Stimulated activated CD4-positive, alpha-beta T cell treated with anti-CD3 and anti-CD28 coated beads, Interleukin-4, amount 100 ng/mL, for 4 hours (primary cell): Measurements from ENCODE around the gene ADAT3.

Experiments used
- DNase-seq, 2 experiments: peaks; one replicate each; pipeline ENCODE4 v3.0.0-alpha.2; 2020

ADAT3 gene

DNA sequence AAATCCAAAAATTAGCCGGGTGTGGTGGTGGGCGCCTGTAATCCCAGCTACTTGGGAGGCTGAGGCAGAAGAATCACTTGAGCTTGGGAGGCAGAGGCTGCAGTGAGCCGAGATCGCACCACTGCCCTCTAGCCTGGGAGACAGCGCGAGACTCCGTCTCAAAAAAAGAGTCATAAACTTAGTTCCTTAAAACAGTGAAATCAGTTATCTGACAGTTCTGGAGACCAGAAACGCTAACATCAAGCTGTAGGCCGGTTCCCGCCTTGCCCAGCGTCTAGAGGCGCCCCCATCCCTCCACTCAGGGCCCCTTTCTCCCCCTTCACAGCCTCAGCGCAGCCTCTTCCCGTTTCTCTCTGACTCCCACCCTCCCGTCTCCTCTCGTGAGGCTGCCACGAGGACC is 11.9 kb downstream of the ADAT3 start:
- no peak for DNase-seq

GRCh38 chr19:1917926-1918325 is 12.7 kb downstream of the ADAT3 start:
- no peak for DNase-seq

- DNase-seq, result no peak
These were observed 13.8 kb downstream of the ADAT3 start for GRCh38 chr19:1918975-1919374.

DNA sequence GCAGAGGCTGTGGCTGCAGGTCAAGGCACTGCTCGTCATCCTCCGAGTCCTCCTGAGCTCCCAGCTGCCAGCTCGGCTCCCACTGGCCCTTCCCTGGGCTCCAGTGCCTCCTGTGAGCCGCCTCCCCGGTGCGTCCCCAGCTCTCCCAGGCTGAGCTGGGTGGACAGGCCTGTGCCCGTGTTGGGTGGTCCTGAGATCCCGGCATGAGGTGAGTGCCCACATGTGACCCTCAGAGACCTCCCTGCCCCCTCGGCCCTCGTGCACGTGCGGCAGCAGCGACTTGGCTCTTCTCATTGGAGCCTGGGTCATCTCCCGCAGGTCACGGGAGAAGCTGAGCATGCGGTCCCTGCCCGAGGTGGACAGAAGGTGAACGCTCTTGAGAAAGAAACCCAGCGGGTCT is 15.4 kb downstream of the ADAT3 start:
- DNase-seq, result no peak

DNA sequence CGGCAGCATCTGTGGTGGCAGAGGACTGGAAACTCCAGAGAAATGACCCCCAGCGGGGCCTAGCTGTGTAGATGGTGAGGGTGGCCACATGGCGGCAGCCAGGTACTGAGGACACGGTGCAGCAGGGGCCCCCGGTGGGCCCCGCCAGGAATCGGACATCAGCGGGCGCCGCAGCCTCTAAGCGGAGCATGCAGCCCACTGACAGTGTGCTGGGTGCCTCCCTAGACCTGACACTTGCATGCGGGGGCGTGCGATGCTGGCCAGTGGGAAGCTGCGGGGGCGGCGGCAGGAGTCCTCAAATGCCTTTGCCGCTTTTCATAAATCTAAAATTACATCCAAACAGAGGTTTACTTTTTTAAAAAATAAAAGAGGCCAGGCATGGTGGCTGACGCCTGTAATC is 16.1 kb downstream of the ADAT3 start:
- DNase-seq, result no peak

GRCh38 chr19:1921825-1922224 is 16.6 kb downstream of the ADAT3 start:
- no peak for DNase-seq

- no peak for DNase-seq
These were observed 17.6 kb downstream of the ADAT3 start for GRCh38 chr19:1922803-1923202.

GRCh38 chr19:1923319-1923718 is 18.1 kb downstream of the ADAT3 start:
- peak; percentile 41 to 59 for DNase-seq

- DNase-seq, result no peak
These were observed 19.2 kb downstream of the ADAT3 start for GRCh38 chr19:1924320-1924961.

DNA sequence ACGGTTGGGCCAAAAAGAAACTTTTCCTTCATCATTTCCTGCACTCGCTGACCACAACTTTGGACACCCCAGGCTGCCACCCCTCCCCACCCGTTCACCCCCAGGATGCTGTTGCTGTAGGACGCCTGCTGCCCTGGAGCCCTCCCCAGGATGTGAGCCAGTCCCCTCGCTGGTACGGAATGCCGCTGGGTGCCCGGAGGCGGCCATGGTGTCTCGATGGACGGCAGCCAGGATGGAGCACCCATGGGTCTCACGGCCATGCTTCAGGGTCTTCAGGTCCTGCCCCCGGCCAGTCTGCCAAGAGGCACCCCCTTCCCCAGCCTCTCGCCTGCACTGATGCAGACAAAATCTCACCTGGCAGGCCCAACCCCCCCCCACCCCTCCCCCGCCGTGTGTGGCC is 20.3 kb downstream of the ADAT3 start:
- DNase-seq, result no peak

DNA sequence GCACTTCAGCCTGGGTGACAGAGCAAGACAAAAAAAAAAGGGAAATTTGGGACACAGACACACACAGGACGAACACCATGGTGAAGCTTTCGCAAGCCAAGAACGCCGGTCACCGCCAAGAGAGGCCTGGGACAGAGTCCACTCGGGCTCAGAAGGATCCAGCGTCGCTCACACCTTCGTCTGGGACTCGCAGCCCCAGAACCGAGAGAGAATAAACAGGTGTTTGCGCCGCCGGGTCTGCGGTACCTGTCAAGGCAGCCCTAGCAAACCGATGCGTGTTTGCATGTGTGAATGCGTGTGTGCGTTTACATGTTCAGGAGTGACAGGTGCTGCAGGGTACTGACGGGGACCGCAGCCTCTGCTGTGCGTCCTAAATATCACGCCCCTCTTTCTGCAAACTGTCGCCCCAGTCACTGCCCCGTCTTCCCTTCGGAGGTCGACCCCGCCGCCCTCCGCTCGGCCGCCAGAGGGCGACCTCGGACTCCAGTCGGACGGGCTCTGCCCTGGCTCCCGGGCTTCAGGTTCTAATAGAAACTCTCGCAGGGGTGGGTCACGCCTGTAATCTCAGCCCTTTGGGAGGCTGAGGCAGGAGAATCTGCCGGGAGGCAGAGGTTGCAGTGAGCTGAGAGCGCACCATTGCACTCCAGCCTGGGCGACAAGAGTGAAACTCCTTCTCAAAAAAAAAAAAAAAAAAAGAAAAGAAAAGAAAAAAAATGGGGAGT is 24.0 kb downstream of the ADAT3 start:
- peak; percentile 70 to 81 for DNase-seq

DNA sequence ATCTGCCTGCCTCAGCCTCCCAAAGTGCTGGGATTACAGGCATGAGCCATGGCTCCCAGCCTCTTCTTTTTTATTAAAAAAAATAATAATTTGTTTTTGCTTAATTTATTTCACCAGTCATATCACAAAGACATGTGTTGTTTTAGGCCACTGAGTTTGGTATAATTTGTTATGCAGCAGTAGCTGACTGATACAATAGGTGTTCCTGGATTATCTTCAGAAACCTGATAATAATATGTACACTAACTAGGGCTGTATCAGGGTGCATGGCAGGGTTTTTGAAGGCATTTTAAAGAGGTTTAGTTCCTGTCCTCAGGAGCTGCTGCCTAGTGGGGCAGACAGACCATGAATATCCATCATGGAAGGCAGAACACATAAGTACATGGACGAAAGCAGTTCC is 26.2 kb downstream of the ADAT3 start:
- DNase-seq, result no peak

DNA sequence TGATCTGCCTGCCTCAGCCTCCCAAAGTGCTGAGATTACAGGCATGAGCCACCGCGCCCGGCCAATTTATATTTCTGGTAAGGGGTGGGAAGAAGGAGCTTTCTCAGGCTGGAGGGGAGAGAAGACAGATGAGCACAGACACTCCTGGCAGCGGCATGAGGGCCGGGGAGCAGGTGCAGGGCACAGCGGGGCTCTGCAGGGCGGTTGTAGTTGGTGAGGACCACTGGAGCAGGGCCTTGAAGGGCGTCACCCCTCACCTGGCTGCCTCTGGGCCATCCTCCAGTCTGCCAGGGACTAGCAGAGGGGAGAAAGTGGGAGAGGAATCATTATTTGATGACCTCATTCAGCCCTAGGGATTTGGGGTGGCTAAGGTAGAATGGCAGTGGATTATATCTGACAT is 27.2 kb downstream of the ADAT3 start:
- no peak for DNase-seq

DNA sequence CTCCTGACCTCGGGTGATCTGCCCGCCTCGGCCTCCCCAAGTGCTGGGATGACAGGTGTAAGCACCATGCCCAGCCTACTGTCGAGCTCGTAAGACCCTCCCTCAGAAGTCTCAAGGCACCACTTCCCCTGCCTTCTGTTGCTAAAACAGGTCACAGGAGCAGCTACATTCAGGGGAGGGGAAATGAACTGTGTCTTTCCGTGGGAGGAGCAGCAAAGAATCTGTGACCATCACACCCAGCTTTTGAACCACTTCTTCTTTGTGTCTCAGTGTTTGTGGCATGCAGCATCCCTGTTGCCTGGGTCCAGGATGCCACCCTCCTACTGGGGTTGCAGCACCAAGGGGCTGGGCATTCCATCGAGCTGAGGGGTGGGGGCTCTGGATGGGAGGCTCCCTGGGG is 28.0 kb downstream of the ADAT3 start:
- DNase-seq, result no peak

DNA sequence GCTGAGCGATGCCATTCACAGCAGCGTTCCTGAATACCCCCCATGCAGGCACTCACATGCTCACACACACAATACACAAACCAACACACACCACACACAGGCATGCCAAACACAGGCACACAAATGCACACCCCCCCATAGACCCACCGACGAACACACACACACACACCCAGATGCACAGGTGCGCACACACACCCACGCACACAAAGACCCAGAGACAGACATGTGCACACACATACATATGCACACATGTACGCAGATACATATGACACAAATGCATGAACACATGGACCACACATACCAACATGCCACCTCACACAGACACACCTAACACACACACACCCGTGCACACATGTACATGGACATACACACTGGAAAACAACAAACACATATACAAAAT is 28.7 kb downstream of the ADAT3 start:
- no peak for DNase-seq

- no peak for DNase-seq
These were observed 30.4 kb downstream of the ADAT3 start for GRCh38 chr19:1935484-1936208.

DNA sequence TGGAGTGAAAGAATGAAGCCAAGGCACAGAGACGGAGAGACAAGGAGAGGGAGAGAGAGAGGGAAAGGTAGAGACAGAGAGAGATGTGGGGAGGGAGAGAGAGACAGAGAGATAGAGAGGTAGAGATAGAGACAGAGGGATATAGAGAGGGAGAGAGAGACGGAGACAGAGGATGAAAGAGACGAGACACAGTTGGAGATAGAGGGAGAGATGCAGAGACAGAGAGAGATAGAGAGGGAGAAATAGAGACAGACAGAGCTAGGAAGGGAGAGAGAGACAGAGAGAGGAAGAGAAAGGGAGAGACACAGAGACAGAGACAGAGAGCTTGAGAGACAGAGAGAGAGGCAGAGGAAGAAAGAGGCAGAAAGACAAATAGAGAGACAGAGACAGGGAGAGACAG is 31.2 kb downstream of the ADAT3 start:
- no peak for DNase-seq

GRCh38 chr19:1936916-1937610 is 31.9 kb downstream of the ADAT3 start:
- DNase-seq, result no peak

- no peak for DNase-seq
These were observed 32.9 kb downstream of the ADAT3 start for GRCh38 chr19:1938071-1938470.

DNA sequence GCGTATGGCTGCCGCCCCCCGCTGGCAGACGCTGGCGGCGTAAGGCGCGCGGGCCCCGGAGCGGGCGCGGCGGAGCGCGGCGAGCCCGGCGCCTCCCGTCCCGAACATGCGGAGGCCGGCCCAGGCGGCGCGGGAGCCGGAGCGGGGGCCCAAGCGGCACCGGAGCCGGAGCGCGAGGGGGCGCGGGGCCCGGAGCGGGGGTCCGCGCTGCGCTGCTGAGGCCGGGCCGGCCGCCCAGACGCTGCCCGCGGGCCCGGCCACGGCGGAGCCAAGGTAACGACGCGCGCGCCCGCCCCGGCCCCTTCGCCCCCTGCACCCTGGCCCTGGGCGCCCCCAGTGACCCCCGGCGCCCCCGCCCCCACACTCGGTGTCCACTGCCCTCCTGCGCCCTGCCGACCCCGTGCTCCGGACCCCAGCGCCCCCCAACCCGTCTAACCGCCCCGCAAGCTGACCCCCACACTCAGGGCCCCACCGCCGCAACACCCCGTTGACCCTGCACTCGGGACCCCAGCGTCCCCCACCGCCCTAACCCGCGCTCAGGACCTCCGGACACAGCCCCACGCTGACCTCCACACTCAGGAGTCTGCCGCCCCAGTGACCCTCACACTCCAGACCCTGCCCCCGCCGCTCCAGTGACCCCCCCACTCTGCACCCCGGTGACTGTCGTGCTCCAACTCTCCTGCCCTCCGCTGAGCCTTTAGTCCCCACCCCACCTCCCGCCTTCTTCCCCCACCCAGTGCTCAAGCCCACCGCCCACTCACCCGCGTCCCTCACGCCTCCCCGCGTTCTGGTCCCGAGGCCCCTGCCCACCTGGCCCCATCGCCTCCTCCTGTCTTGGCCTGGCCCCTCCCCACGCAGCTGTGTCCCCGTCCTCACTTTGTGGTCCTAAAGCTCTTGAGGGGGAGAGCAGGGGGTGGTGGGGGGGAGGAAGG is 36.2 kb downstream of the ADAT3 start, which contains the start of gene CSNK1G2:
Gene CSNK1G2 (plus strand): TSS at position 27 of the 932 bp plus-strand sequence. CDS start 28,601 bp downstream, outside the sequence.
- DNase-seq, result no peak

- peak; percentile 60 to 62 for DNase-seq
These were observed 37.1 kb downstream of the ADAT3 start for GRCh38 chr19:1942078-1942933.
